Skeletal muscle tissue (tissue), 1 donor: Measurements from ENCODE around the gene PLAAT2. TPM values are rescaled to one million over a fixed set of nuclear protein-coding genes. Genes with fewer than 3 reads are reported as not detected.

Experiments
- total RNA-seq: library from RNA; depleted of rRNA; stranded (reverse); fragments of >200 nt; gene quantifications from one replicate; pipeline ENCODE4 v1.2.3, GENCODE V29; 2014

PLAAT2 gene
- total RNA-seq, 1 donor from 2014 or later, result not detected

Other genes with a start within 250 kb of the PLAAT2 start
- gene SLC22A9, start 193.6 kb downstream of the PLAAT2 start, total RNA-seq, result not detected
- gene PLAAT5, start 72.2 kb downstream of the PLAAT2 start, total RNA-seq, result 3.7 TPM
- gene LGALS12, start 57.3 kb downstream of the PLAAT2 start, total RNA-seq, result 9.9 TPM
- gene PLAAT4, start 26.6 kb downstream of the PLAAT2 start, total RNA-seq, result 6.3 TPM
- 19.8 TPM for gene PLAAT3, start 51.1 kb upstream of the PLAAT2 start, total RNA-seq
- 40.2 TPM for gene ATL3, start 108.0 kb upstream of the PLAAT2 start, total RNA-seq
- gene RTN3, start 118.1 kb upstream of the PLAAT2 start, total RNA-seq, result 28.7 TPM
- gene ZFTA, start 205.4 kb upstream of the PLAAT2 start, total RNA-seq, result 15.7 TPM